Endothelial cell of umbilical vein (primary cell): Measurements from ENCODE around the gene ADTRP. TPM values are rescaled to one million over a fixed set of nuclear protein-coding genes. Genes with fewer than 3 reads are reported as not detected.

ENCODE experiments used
- BruUV-seq: library from RNA; stranded (reverse); fragments of 400-500 nt; replicated peaks from 2 replicates; lab custom pipeline; 2021; lab: Mats Ljungman, UMichigan
- CTCF ChIA-PET: fragments of 300-600, 350-600 bp; sonication (Branson Sonifier 250); formaldehyde crosslinking; loops from one replicate; lab custom pipeline; 2021; ENCODE audit warnings: antibody characterized with exemption, inconsistent platforms; lab: Charles Lee
- POLR2A ChIA-PET: fragments of 300-600, 350-600 bp; sonication (Branson Sonifier 250); formaldehyde crosslinking; loops from one replicate; lab custom pipeline; 2021; ENCODE audit warnings: antibody characterized with exemption, inconsistent platforms; lab: Charles Lee
- DNase-seq: peaks from one replicate; pipeline ENCODE4 v3.0.0-alpha.2; 2011; ENCODE audit warnings: low read depth, low spot score
- FAIRE-seq: peaks from 2 replicates; lab custom pipeline; 2011; peaks lifted over from hg19 to GRCh38; lab: Jason Lieb, UNC
- H2AFZ ChIP-seq: 2 replicates; pipeline ENCODE4 v1.6.0; 2012; ENCODE audit warnings: low read depth, low read length, control low read depth, inconsistent platforms
- H3K27ac ChIP-seq: 2 replicates; pipeline ENCODE4 v1.5.1; 2011; ENCODE audit warnings: low read depth, mild to moderate bottlenecking, control low read depth, low read length, moderate library complexity; ENCODE audit not compliant: insufficient read depth
- H3K27me3 ChIP-seq, 2 experiments: 2 replicates each; pipeline versions ENCODE4 v1.6.0 to v1.6.1; 2011; ENCODE audit warnings: low read length in 2 of 2, mixed read lengths in 1 of 2; ENCODE audit not compliant: control insufficient read depth in 2 of 2, insufficient read depth in 2 of 2
- H3K36me3 ChIP-seq, 2 experiments: 2 replicates in 1 of 2; 3 replicates in 1 of 2; pipeline ENCODE4 v1.5.1; 2011; ENCODE audit warnings: low read length in 2 of 2, mild to moderate bottlenecking in 1 of 2, moderate library complexity in 1 of 2; ENCODE audit not compliant: control insufficient read depth in 2 of 2, insufficient read depth in 2 of 2; ENCODE audit errors: extremely low read depth in 1 of 2
- H3K4me1 ChIP-seq: 3 replicates; pipeline ENCODE4 v1.5.1; 2011; ENCODE audit warnings: mild to moderate bottlenecking, low read length; ENCODE audit not compliant: control insufficient read depth, insufficient read depth; ENCODE audit errors: extremely low read depth
- H3K4me2 ChIP-seq: 2 replicates; pipeline ENCODE4 v1.6.1; 2011; ENCODE audit warnings: low read length, control low read depth, mixed read lengths; ENCODE audit not compliant: insufficient read depth
- H3K4me3 ChIP-seq, 3 experiments: fragments of 200-600 bp in 1 of 3; sonication (generic), shearing (Covaris generic) in 1 of 3; replicated peaks in 1 of 3; 2 replicates each; pipeline ENCODE4 v1.5.1; 2011 to 2016; ENCODE audit warnings: control low read depth in 3 of 3, low read length in 3 of 3, mild to moderate bottlenecking in 2 of 3, inconsistent platforms in 1 of 3, low read depth in 1 of 3, moderate library complexity in 1 of 3; ENCODE audit not compliant: insufficient read depth in 1 of 3
- H3K79me2 ChIP-seq: 2 replicates; pipeline ENCODE4 v1.6.0; 2012; ENCODE audit warnings: low read length, inconsistent platforms; ENCODE audit not compliant: control insufficient read depth, insufficient read depth
- H3K9ac ChIP-seq: replicated peaks from 2 replicates; pipeline ENCODE3; 2011; ENCODE audit warnings: low read length, control low read depth; ENCODE audit not compliant: insufficient read depth; ENCODE audit errors: extremely low read depth
- H3K9me1 ChIP-seq: replicated peaks from 3 replicates; pipeline ENCODE4 v1.6.0; 2011; ENCODE audit warnings: mild to moderate bottlenecking, low read length; ENCODE audit not compliant: control insufficient read depth, insufficient read depth; ENCODE audit errors: extremely low read depth
- H3K9me3 ChIP-seq: replicated peaks from 2 replicates; pipeline ENCODE4 v1.5.1; 2012; ENCODE audit warnings: low read length, inconsistent platforms; ENCODE audit not compliant: control insufficient read depth, insufficient read depth
- H4K20me1 ChIP-seq: replicated peaks from 2 replicates; pipeline ENCODE3; 2011; ENCODE audit warnings: mild to moderate bottlenecking, low read length; ENCODE audit not compliant: control insufficient read depth, insufficient read depth; ENCODE audit errors: extremely low read depth
- EZH2 ChIP-seq: IDR thresholded peaks from 2 replicates; pipeline ENCODE4 v1.6.1; 2012; ENCODE audit warnings: borderline replicate concordance, low read depth, mild to moderate bottlenecking, moderate library complexity, low read length, inconsistent platforms; ENCODE audit not compliant: severe bottlenecking
- FOS ChIP-seq: IDR thresholded peaks from 2 replicates; pipeline ENCODE4 v1.6.1; 2011; ENCODE audit warnings: mild to moderate bottlenecking, low read length, moderate library complexity, borderline replicate concordance; ENCODE audit not compliant: insufficient read depth
- GATA2 ChIP-seq: IDR thresholded peaks from 2 replicates; pipeline ENCODE4 v1.7.0; 2011; ENCODE audit warnings: low read depth, mild to moderate bottlenecking, moderate library complexity, mixed read lengths, low read length; ENCODE audit not compliant: insufficient read length, insufficient read depth
- JUN ChIP-seq: IDR thresholded peaks from 2 replicates; pipeline ENCODE4 v1.6.1; 2011; ENCODE audit warnings: borderline replicate concordance, low read depth; ENCODE audit not compliant: insufficient read length, insufficient read depth
- MAX ChIP-seq: IDR thresholded peaks from 2 replicates; pipeline ENCODE4 v1.6.1; 2011; ENCODE audit not compliant: insufficient read depth, insufficient read length
- MYC ChIP-seq: IDR thresholded peaks from one replicate; pipeline ENCODE4 v1.6.1; 2011; ENCODE audit warnings: mild to moderate bottlenecking, low read depth, low read length
- POLR2A ChIP-seq: IDR thresholded peaks from 2 replicates; pipeline ENCODE4 v1.6.1; 2012; ENCODE audit warnings: low read depth, mild to moderate bottlenecking, control low read depth, low read length
- POLR2AphosphoS5 ChIP-seq: IDR thresholded peaks from 2 replicates; pipeline ENCODE4 v1.6.1; 2012; ENCODE audit warnings: low read depth, mild to moderate bottlenecking, control low read depth, low read length, moderate library complexity; ENCODE audit not compliant: insufficient read depth
- dilution Hi-C: fragments of 300-500 bp; cut with MboI; formaldehyde crosslinking; loops from one replicate; pipeline ENCODE4 v1.15.0; 2019; ENCODE audit warnings: low sequenced_read_pairs; ENCODE audit not compliant: extremely low pct_ligation_motif_present
- intact Hi-C: fragments of 100-400 bp; cut with micrococcal nuclease; formaldehyde crosslinking; loops from one replicate; pipeline ENCODE4 v1.10.0; 2022
- polyA plus RNA-seq, 4 experiments: library from polyadenylated mRNA; depleted of rRNA in 3 of 4; stranded (reverse) in 3 of 4; unstranded in 1 of 4; fragments of >200 nt; gene quantifications; 2 replicates each; pipeline versions ENCODE4 v1.2.1 to v1.2.3, GENCODE V29; 2011 to 2012; ENCODE audit warnings: missing spikeins in 1 of 4
- total RNA-seq: library from RNA; stranded (reverse); gene quantifications from 2 replicates; pipeline ENCODE4 v1.2.3, GENCODE V29; 2021
- TF ChIP-seq, protein P1 (sequence below), 2 donors: IDR thresholded peaks; 1 replicate in 1 of 2; 2 replicates in 1 of 2; pipeline ENCODE4 v1.5.1; 2011; ENCODE audit warnings: low read length in 2 of 2, mild to moderate bottlenecking in 2 of 2, moderate library complexity in 2 of 2, control low read depth in 1 of 2, inconsistent platforms in 1 of 2, low read depth in 1 of 2; ENCODE audit not compliant: insufficient read depth in 1 of 2; ENCODE audit errors: extremely low read depth in 1 of 2

ADTRP gene
- total and polyA plus RNA-seq, 2 donors (not counting 3 experiments of a cell fraction or from before 2014, with no cell fraction given), result 3.3 to 4.4 TPM

DNA sequence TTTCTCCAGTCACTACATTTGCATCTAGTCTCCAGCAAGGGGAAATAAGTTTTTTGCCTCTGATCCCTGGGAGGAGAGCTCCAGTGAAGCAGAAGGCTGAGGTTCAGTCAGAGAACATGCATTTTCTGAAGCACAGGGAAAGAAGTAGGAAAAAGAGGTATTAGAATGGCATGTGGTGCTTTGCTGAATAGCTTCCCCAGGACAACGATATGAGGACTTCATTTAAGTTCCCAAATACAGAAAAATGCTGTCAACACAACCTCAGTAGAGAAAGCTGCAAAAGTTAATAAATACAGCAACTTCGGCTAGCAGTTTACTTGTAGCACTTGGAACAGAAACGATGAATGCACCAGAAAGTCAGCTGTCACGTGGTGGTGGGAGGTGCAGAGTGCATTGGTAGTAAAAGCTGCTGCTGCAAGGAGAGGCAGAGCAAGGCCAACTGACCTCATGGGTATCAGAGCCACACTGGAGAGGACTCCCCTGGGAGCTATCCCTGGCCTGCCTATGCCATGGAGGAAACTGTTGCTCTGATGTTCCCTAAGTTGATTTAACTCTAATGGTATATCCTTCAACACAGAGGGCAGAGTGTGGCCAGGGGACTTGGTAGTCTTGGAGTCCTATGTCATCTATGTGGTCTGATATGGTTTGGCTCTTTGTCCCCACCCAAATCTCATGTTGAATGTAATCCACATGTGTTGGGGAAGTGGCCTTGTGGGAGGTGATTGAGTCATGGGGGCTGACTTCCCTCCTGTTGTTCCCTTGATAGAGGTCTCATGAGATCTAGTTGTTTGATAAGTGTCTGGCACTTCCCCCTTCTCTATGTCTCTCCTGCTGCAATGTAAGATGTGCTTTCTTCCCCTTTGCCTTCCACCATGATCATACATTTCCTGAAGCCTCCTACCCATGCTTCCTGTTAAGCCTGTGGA lies 85.9 kb downstream of the ADTRP start:
- no TSS peak for BruUV-seq
- CTCF ChIA-PET, result interaction anchor here (0.8 to 1.4 kb wide), 3 partner anchors 19 to 597 kb away, joined by 3 read pairs; partner anchors contain the start of gene EDN1
- H3K9me3 ChIP-seq, result no peaks in the 10 kb centered on the region
- H3K9ac ChIP-seq, result no peak overlapping the region
- no peak overlapping the region for H3K4me3 ChIP-seq
- peaks cover 9% of the 10 kb centered on the region for H3K4me1 ChIP-seq
- no peaks in the 10 kb centered on the region for H3K36me3 ChIP-seq
- TF ChIP-seq FOS (peak; percentile 27), EZH2 (no peak), GATA2 (peak; percentile 84)
- FAIRE-seq (no peak), DNase-seq (no peak)
- H3K27me3 ChIP-seq, result no peaks in the 10 kb centered on the region
- no peaks in the 10 kb centered on the region for H3K79me2 ChIP-seq
- H3K4me2 ChIP-seq, result no peak overlapping the region
- H3K27ac ChIP-seq, result no peak overlapping the region
- H2AFZ ChIP-seq, result no peak overlapping the region
- POLR2A ChIA-PET, result no interaction called here
- H3K9me1 ChIP-seq, result no peaks in the 10 kb centered on the region
- dilution Hi-C loops, result no loop called here
- intact Hi-C loops, result no loop called here
- no peaks in the 10 kb centered on the region for H4K20me1 ChIP-seq

- Histone ChIP-seq H3K36me3 (no peaks in the 10 kb centered on the region), H3K4me1 (peaks cover 9% of the 10 kb centered on the region), H3K27ac (no peak overlapping the region), H4K20me1 (no peaks in the 10 kb centered on the region), H3K27me3 (no peaks in the 10 kb centered on the region), H3K9me3 (no peaks in the 10 kb centered on the region), H3K4me3 (no peak overlapping the region), H3K4me2 (peak overlapping the region; percentile 2), H3K9ac (no peak overlapping the region), H2AFZ (no peak overlapping the region), H3K79me2 (no peaks in the 10 kb centered on the region), H3K9me1 (no peaks in the 10 kb centered on the region)
- FAIRE-seq (peak; percentile 67), DNase-seq (peak; percentile 52)
- intact Hi-C loops, result no loop called here
- CTCF ChIA-PET, result no interaction called here
- dilution Hi-C loops, result no loop called here
- no TSS peak for BruUV-seq
- POLR2A ChIA-PET, result interaction anchor here (0.6 kb wide), 1 partner anchor 51 kb away, joined by 7 read pairs; no protein-coding TSS in a partner anchor
- TF ChIP-seq FOS (peak; percentile 45), MAX (no peak), EZH2 (no peak), JUN (peak; percentile 51), MYC (no peak), POLR2A (no peak), GATA2 (no peak), POLR2AphosphoS5 (no peak)
- TF ChIP-seq, protein P1, sequence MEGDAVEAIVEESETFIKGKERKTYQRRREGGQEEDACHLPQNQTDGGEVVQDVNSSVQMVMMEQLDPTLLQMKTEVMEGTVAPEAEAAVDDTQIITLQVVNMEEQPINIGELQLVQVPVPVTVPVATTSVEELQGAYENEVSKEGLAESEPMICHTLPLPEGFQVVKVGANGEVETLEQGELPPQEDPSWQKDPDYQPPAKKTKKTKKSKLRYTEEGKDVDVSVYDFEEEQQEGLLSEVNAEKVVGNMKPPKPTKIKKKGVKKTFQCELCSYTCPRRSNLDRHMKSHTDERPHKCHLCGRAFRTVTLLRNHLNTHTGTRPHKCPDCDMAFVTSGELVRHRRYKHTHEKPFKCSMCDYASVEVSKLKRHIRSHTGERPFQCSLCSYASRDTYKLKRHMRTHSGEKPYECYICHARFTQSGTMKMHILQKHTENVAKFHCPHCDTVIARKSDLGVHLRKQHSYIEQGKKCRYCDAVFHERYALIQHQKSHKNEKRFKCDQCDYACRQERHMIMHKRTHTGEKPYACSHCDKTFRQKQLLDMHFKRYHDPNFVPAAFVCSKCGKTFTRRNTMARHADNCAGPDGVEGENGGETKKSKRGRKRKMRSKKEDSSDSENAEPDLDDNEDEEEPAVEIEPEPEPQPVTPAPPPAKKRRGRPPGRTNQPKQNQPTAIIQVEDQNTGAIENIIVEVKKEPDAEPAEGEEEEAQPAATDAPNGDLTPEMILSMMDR (IDR thresholded peaks at IDR 0.05; ENCODE audit: extremely low read depth in 1 of 2, insufficient read depth in 1 of 2, low read depth in 1 of 2, low read length in 2 of 2), result no peak
These were observed 88.8 kb downstream of the ADTRP start for GRCh38 chr6:11689847-11690246.
